PFSK-1 (cell line): ENCODE data around the gene RHO.

Source experiments
- POLR2AphosphoS5 ChIP-seq: IDR thresholded peaks from 2 replicates; pipeline ENCODE4 v1.6.1; 2012; ENCODE audit warnings: low read depth, mild to moderate bottlenecking, control low read depth, low read length, moderate library complexity
- REST ChIP-seq, 2 experiments: IDR thresholded peaks; 2 replicates each; pipeline versions ENCODE4 v1.6.1 to v1.8.0; 2011 to 2012; ENCODE audit warnings: low read depth in 2 of 2, low read length in 2 of 2, control low read depth in 1 of 2, inconsistent platforms in 1 of 2, mild to moderate bottlenecking in 1 of 2, moderate library complexity in 1 of 2; ENCODE audit not compliant: insufficient read depth in 1 of 2
- SIN3A ChIP-seq: IDR thresholded peaks from 2 replicates; pipeline ENCODE4 v1.6.1; 2012; ENCODE audit warnings: mild to moderate bottlenecking, low read length, moderate library complexity, borderline replicate concordance; ENCODE audit not compliant: insufficient read depth
- TAF1 ChIP-seq: IDR thresholded peaks from 2 replicates; pipeline ENCODE4 v1.6.1; 2012; ENCODE audit warnings: low read length, control low read depth, borderline replicate concordance; ENCODE audit not compliant: insufficient read depth

GRCh38 chr3:129567939-129568338 is 39.5 kb downstream of the RHO start:
- TF ChIP-seq TAF1 (no peak), REST (IDR thresholded peaks at IDR 0.05; ENCODE audit: insufficient read depth in 1 of 2, low read depth in 2 of 2, low read length in 2 of 2) (no peak), POLR2AphosphoS5 (no peak), SIN3A (no peak)
